ENCODE results near the gene CAMTA1.
A peak's percentile ranks its signal among the peaks of the same experiment; 100 is the strongest.

CAMTA1 gene

GRCh38 chr1:6796095-6796494 is 10.8 kb downstream of the CAMTA1 start:
- TF ChIP-seq, protein P1, sequence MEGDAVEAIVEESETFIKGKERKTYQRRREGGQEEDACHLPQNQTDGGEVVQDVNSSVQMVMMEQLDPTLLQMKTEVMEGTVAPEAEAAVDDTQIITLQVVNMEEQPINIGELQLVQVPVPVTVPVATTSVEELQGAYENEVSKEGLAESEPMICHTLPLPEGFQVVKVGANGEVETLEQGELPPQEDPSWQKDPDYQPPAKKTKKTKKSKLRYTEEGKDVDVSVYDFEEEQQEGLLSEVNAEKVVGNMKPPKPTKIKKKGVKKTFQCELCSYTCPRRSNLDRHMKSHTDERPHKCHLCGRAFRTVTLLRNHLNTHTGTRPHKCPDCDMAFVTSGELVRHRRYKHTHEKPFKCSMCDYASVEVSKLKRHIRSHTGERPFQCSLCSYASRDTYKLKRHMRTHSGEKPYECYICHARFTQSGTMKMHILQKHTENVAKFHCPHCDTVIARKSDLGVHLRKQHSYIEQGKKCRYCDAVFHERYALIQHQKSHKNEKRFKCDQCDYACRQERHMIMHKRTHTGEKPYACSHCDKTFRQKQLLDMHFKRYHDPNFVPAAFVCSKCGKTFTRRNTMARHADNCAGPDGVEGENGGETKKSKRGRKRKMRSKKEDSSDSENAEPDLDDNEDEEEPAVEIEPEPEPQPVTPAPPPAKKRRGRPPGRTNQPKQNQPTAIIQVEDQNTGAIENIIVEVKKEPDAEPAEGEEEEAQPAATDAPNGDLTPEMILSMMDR (IDR thresholded peaks at IDR 0.05; ENCODE audit: control insufficient read depth, insufficient read depth, low read depth, low read length, missing control alignments), result no peak
- no peak for DNase-seq (ENCODE audit: low read depth)
- no peak overlapping the region for H3K4me3 ChIP-seq (ENCODE audit: control insufficient read depth, low read depth, low read length)

GRCh38 chr1:6799499-6799898 is 14.2 kb downstream of the CAMTA1 start:
- no peak for DNase-seq (ENCODE audit: low read depth)
- H3K4me3 ChIP-seq (ENCODE audit: control insufficient read depth, low read depth, low read length), result no peak overlapping the region
- TF ChIP-seq, protein P1 (IDR thresholded peaks at IDR 0.05; ENCODE audit: control insufficient read depth, insufficient read depth, low read depth, low read length, missing control alignments), result no peak

GRCh38 chr1:6800745-6801144 is 15.5 kb downstream of the CAMTA1 start:
- no peak overlapping the region for H3K4me3 ChIP-seq (ENCODE audit: control insufficient read depth, low read depth, low read length)
- TF ChIP-seq, protein P1 (IDR thresholded peaks at IDR 0.05; ENCODE audit: control insufficient read depth, insufficient read depth, low read depth, low read length, missing control alignments), result no peak
- DNase-seq (ENCODE audit: low read depth), result peak; percentile 25

DNA sequence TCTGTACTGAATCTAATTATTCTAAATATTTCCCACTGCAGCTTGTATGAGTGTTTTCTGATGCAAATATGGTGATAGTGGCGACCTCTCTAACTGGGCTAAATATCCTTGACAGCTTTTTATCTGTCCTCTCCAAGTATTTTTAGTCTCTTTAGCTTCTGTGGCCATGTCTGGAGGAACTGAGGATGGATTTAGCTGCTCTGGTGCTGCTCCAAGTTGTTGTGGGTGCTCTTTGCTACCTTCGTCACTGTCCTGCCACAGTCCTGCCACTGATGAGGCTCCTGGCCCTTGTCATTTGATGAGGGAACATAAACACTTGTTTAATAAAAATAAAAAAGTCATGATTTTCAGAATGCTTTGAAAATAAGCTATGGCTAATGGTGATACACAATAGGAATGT is 15.9 kb downstream of the CAMTA1 start:
- TF ChIP-seq, protein P1 (IDR thresholded peaks at IDR 0.05; ENCODE audit: control insufficient read depth, insufficient read depth, low read depth, low read length, missing control alignments), result no peak
- no peak overlapping the region for H3K4me3 ChIP-seq (ENCODE audit: control insufficient read depth, low read depth, low read length)
- no peak for DNase-seq (ENCODE audit: low read depth)

DNA sequence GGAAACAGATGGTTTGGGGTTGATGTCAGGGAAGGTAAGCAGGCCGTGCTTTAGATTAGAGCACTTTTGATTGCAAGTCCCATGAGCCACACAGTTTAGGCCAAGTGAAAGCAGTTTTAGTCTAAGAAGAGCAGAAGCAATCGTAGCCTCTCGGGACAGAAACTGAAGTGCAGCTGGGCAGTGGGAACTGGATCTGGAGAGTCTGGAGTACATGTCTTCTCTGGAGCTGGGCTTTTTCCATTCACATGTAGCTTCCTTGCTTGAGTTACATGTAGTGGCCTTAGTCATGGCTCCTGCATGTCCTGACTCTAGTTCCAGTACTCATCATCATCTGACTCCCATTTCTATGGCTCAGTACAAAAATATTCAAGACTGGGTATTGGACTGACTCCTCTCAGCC is 16.7 kb downstream of the CAMTA1 start:
- no peak for DNase-seq (ENCODE audit: low read depth)

GRCh38 chr1:6802454-6802853 is 17.2 kb downstream of the CAMTA1 start:
- no peak for DNase-seq (ENCODE audit: low read depth)
- TF ChIP-seq, protein P1 (IDR thresholded peaks at IDR 0.05; ENCODE audit: control insufficient read depth, insufficient read depth, low read depth, low read length, missing control alignments), result no peak
- no peak overlapping the region for H3K4me3 ChIP-seq (ENCODE audit: control insufficient read depth, low read depth, low read length)

More for the DNA sequence above, 16.7 kb downstream of the CAMTA1 start:
- no peak overlapping the region for H3K4me3 ChIP-seq (ENCODE audit: control insufficient read depth, low read depth, low read length)
- TF ChIP-seq, protein P1 (IDR thresholded peaks at IDR 0.05; ENCODE audit: control insufficient read depth, insufficient read depth, low read depth, low read length, missing control alignments), result no peak

DNA sequence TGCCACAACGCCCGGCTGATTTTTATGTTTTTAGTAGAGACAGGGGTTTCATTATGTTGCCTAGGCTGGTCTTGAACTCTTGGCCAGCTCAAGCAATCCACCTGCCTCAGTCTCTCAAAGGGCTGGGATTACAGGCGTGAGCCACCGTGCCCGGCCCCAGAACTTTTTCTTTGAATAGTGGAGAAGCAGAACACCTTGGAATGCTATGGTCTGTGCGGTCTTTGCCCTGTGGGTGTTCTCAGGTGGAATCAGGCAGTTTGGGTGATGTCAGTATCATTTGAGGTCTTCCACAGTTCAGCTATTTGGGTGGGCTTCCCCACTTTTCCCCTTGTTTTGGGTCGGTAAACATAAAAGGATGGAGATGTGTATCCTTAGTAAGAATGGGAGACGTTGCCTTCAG is 17.6 kb downstream of the CAMTA1 start:
- TF ChIP-seq, protein P1 (IDR thresholded peaks at IDR 0.05; ENCODE audit: control insufficient read depth, insufficient read depth, low read depth, low read length, missing control alignments), result no peak
- no peak for DNase-seq (ENCODE audit: low read depth)
- H3K4me3 ChIP-seq (ENCODE audit: control insufficient read depth, low read depth, low read length), result no peak overlapping the region

Data from AG09309 (cell line).